HepG2 (cell line): ENCODE measurements around the gene BMI1.

Source experiments
- CTCF ChIP-seq: sonication (generic); formaldehyde crosslinking; IDR thresholded peaks from 2 replicates; pipeline ENCODE4 v1.5.0; 2020; ENCODE audit warnings: mild to moderate bottlenecking, missing genetic modification reagents, moderate library complexity
- E2F5 ChIP-seq: sonication (generic); formaldehyde crosslinking; conservative IDR thresholded peaks from 2 replicates; pipeline ENCODE4 v1.4.0; 2020; ENCODE audit warnings: missing genetic modification reagents
- ESRRA ChIP-seq: sonication (generic); formaldehyde crosslinking; IDR thresholded peaks from 2 replicates; pipeline ENCODE4 v1.5.1; 2020; ENCODE audit warnings: mild to moderate bottlenecking, low read depth, missing genetic modification reagents
- MXD1 ChIP-seq: sonication (generic); formaldehyde crosslinking; IDR thresholded peaks from 2 replicates; pipeline ENCODE4 v1.4.0; 2020; ENCODE audit warnings: mild to moderate bottlenecking, missing genetic modification reagents
- SKIL ChIP-seq: sonication (generic); formaldehyde crosslinking; IDR thresholded peaks from 2 replicates; pipeline ENCODE4 v1.8.0; 2022; ENCODE audit warnings: missing genetic modification reagents, mild to moderate bottlenecking, moderate library complexity, borderline replicate concordance
- ZC3H13 ChIP-seq: sonication (generic); formaldehyde crosslinking; IDR thresholded peaks from 2 replicates; pipeline ENCODE4 v1.8.1; 2023; ENCODE audit warnings: mild to moderate bottlenecking, missing genetic modification reagents, moderate library complexity

GRCh38 chr10:22372298-22372697, 51.4 kb downstream of the BMI1 start:
- TF ChIP-seq E2F5 (no peak), ESRRA (no peak), MXD1 (no peak), ZC3H13 (CRISPR knock-in tag) (no peak), SKIL (CRISPR knock-in tag) (no peak), CTCF (CRISPR knock-in tag) (no peak)
